GM12875 (cell line): ENCODE measurements around the gene FSTL4.
"Not testable (repeated sequence)": the region's sequence is repeated elsewhere in the genome, so short reads cannot be mapped to it uniquely, and the experiment has no call there.

Experiments
- H3K4me3 ChIP-seq: one replicate; pipeline ENCODE4 v1.5.1; 2011; ENCODE audit warnings: low read depth, low read length, control low read depth
- CTCF ChIP-seq: IDR thresholded peaks from 2 replicates; pipeline ENCODE4 v1.5.1; 2011; ENCODE audit warnings: low read depth, mild to moderate bottlenecking, control low read depth, inconsistent platforms, low read length, moderate library complexity, borderline replicate concordance; ENCODE audit not compliant: insufficient read depth

Gene FSTL4

GRCh38 chr5:133398646-133399101 lies 213.7 kb downstream of the FSTL4 start:
- no peak for TF ChIP-seq CTCF

GRCh38 chr5:133397990-133398645 lies 214.2 kb downstream of the FSTL4 start:
- TF ChIP-seq CTCF = no peak
- H3K4me3 ChIP-seq = no peak overlapping the region

More at GRCh38 chr5:133398646-133399101, 213.7 kb downstream of the FSTL4 start:
- no peak overlapping the region for H3K4me3 ChIP-seq

GRCh38 chr5:133397348-133397747 lies 215.0 kb downstream of the FSTL4 start:
- H3K4me3 ChIP-seq = no peak overlapping the region
- TF ChIP-seq CTCF = no peak

GRCh38 chr5:133396814-133397213 lies 215.5 kb downstream of the FSTL4 start:
- H3K4me3 ChIP-seq = no peak overlapping the region

GRCh38 chr5:133396187-133396741 lies 216.1 kb downstream of the FSTL4 start:
- TF ChIP-seq CTCF = no peak
- H3K4me3 ChIP-seq = no peak overlapping the region

More at GRCh38 chr5:133396814-133397213, 215.5 kb downstream of the FSTL4 start:
- no peak for TF ChIP-seq CTCF

- H3K4me3 ChIP-seq = not testable (repeated sequence)
Measured at GRCh38 chr5:133395207-133395606, 217.1 kb downstream of the FSTL4 start.

GRCh38 chr5:133394477-133394817 lies 217.9 kb downstream of the FSTL4 start:
- not testable (repeated sequence) for H3K4me3 ChIP-seq

- H3K4me3 ChIP-seq = no peak overlapping the region
- no peak for TF ChIP-seq CTCF
Measured at GRCh38 chr5:133393776-133394476, 218.4 kb downstream of the FSTL4 start.
